UCSD-AML1 (cell line): ENCODE measurements around the gene SFT2D3.
A peak's percentile ranks its signal among the peaks of the same experiment; 100 is the strongest.

Source experiments
- DNase-seq: peaks from one replicate; lab custom pipeline; 2025; ENCODE audit not compliant: unreplicated experiment; lab: John Stamatoyannopoulos, UW

SFT2D3 gene, protein sequence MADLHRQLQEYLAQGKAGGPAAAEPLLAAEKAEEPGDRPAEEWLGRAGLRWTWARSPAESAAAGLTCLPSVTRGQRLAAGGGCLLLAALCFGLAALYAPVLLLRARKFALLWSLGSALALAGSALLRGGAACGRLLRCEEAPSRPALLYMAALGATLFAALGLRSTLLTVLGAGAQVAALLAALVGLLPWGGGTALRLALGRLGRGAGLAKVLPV

GRCh38 chr2:127701193-127701650 is at the start of gene SFT2D3:
Gene SFT2D3, plus strand, starts transcription at chr2:127701497. Its CDS starts 32 bp downstream, at chr2:127701529.
- DNase-seq, result peak; percentile 91

GRCh38 chr2:127651971-127652550 is 49.2 kb upstream of the SFT2D3 start:
- peak; percentile 34 for DNase-seq

- DNase-seq, result no peak
These were observed 48.4 kb upstream of the SFT2D3 start for GRCh38 chr2:127652786-127653357.

DNA sequence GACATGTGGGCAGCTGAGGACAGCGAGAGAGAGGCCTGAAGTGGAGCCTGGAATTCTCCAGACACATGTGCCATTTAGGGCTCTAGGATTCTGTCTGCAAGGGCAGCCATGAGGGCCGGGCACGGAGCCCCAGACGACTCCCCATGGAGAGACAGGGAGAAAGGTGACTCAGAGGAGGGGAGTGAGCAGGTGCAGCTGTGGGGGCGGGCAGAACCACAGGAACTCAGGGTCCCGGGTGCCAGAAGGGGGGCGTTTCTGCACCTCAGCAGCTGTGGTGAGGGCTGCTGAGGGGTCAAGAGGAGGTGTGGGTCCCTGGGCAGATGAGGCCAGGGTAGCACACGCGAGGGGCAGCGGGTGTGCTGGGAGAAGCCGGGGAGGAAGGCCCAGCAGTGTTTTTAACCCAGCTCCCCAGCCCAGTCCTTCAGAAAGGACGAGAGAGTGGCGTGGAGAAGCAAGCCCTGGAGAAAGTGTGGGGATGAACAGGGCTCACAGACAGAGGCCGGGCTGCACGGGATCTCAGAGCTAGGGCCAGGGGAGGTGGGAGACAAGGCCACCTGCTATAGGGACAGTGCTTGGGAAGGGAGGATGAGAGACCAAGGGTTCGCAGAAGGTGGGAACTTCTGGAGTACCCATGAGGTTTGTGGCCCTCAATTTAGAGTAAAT is 47.7 kb upstream of the SFT2D3 start:
- no peak for DNase-seq

DNA sequence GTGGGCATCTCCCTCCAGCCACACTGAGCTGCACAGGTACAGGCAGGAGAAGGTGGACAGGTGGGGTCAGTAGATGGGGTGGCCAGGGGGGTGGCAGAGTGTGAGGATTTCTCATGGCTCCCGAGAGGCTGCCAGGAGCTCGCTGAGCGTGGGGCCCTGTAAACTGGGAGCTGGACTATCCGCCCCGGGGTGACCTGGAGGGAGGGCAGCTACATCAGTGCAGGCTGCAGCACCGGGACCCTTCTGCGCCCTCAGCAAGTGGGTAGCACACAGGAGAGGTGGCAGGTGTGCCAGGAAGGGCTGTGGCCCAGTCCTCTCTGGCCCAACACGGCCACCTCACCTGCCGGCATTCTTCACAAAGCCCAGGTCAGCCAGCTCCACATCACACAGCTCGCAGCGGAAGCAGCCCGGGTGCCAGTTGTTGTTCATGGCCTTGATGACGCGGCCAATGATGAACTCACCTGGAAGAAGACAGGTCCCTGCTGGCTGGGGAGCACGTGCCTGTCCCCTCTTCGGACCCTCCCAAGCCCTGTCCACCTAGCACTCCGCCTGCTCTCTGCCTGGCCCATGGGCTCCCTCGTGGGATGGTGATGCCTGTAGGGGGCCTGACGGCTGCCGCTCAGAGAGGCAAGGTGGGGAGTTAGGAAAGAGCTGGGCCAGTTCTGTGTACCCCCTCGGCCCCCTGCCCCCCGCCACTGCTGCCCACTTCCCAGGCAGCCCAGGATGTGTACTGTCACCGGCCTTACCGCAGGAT is 47.0 kb upstream of the SFT2D3 start:
- no peak for DNase-seq

- DNase-seq, result no peak
These were observed 46.5 kb upstream of the SFT2D3 start for GRCh38 chr2:127654838-127655175.

- DNase-seq, result no peak
These were observed 45.9 kb upstream of the SFT2D3 start for GRCh38 chr2:127655209-127656073.

GRCh38 chr2:127656569-127657231 is 44.6 kb upstream of the SFT2D3 start:
- DNase-seq, result no peak

GRCh38 chr2:127657232-127657595 is 44.1 kb upstream of the SFT2D3 start:
- no peak for DNase-seq

- DNase-seq, result no peak
These were observed 43.2 kb upstream of the SFT2D3 start for GRCh38 chr2:127658146-127658545.

- no peak for DNase-seq
These were observed 42.5 kb upstream of the SFT2D3 start for GRCh38 chr2:127658641-127659407.

DNA sequence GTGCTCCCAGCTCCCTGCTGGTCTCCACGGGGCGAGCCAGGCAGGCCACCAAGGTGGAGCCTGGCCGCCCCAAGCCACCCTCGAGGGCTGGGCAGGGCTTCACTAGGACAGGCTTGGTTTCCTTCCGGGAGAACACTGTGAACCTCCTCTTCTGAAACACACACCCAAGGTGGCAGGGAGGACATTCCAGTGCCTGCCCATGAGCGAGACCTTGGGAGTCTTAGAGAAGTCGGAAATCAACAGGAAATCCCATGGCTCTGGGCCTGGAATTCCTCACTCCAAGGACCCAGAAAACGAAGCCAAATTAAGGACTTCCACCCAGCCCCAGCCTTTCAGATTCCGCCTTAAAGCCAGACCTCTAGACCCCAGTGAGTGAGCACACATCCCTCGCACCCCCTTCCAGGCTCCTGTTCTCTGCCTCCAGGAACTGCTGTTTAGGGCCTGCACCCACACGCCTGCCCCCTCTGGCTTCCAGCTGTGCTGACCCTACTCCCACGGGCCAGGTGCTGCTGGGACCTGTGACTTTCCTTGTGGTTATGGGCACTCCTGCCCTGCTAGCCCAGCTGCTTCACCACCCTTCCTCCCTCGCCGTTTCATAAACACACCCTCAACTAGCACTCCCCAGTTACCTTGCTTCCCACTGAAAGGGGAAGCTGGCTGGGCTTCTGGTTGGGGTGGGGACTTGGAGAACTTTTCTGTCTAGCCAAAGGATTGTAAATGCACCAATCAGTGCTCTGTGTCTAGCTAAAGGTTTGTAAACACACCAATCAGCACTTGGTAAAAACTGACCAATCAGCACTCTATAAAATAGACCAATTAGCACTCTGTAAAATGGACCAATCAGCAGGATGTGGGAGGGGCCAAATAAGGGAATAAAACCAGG is 41.6 kb upstream of the SFT2D3 start:
- DNase-seq, result peak; percentile 44

DNA sequence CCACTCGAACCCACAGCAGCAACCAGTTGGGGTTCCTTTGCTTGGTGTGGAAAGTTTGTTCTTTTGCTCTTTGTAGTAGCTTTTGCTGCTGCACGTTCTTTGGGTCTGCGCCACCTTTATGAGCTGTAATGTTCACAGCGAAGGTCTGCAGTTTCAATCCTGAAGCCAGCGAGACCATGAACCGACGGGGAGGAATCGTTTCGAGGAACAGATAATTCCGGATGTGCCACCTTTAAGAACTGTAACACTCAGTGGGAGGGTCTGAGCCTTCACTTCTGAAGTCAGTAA is 41.1 kb upstream of the SFT2D3 start:
- no peak for DNase-seq

GRCh38 chr2:127661072-127661649 is 40.1 kb upstream of the SFT2D3 start:
- DNase-seq, result no peak

DNA sequence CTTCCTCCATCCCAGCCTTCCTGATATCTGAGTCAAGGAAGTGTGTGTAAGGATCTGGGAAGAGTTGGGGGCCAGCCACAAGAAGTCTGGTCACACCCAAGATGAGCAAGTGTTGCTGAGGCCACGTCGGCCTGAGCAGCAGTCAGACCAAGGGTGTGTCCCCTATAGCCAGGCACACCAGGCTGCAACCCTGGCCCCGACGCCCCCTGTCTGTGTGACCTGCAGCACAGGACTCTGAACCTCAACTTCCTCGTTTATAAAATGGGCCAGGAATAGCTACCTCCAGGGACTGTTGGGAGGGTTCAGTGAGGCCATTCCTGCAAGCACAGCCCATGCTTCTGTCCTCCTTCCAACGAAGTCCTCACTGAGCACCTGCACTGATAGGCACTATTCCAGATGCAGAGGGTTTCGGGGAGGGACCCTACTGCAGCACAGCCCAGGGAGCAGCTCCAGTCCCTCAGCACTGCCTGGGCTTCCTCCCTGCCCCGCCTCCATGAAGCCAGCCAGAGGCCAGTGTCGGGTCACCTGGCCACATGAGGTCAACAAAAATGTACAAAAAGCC is 39.3 kb upstream of the SFT2D3 start:
- DNase-seq, result no peak

- no peak for DNase-seq
These were observed 38.2 kb upstream of the SFT2D3 start for GRCh38 chr2:127662937-127663565.

- no peak for DNase-seq
These were observed 37.7 kb upstream of the SFT2D3 start for GRCh38 chr2:127663566-127664064.
